Stimulated activated CD4-positive, alpha-beta T cell treated with anti-CD3 and anti-CD28 coated beads, TNF-alpha, amount 100 ng/mL, for 1 hour (primary cell): ENCODE results near the gene PRR29.
"Not testable (repeated sequence)": the region's sequence is repeated elsewhere in the genome, so short reads cannot be mapped to it uniquely, and the experiment has no call there.

Experiments used
- DNase-seq, 3 donors: peaks; one replicate each; pipeline ENCODE4 v3.0.0-alpha.2; 2020; ENCODE audit warnings: low read depth in 3 of 3, low spot score in 1 of 3

The PRR29 gene

DNA sequence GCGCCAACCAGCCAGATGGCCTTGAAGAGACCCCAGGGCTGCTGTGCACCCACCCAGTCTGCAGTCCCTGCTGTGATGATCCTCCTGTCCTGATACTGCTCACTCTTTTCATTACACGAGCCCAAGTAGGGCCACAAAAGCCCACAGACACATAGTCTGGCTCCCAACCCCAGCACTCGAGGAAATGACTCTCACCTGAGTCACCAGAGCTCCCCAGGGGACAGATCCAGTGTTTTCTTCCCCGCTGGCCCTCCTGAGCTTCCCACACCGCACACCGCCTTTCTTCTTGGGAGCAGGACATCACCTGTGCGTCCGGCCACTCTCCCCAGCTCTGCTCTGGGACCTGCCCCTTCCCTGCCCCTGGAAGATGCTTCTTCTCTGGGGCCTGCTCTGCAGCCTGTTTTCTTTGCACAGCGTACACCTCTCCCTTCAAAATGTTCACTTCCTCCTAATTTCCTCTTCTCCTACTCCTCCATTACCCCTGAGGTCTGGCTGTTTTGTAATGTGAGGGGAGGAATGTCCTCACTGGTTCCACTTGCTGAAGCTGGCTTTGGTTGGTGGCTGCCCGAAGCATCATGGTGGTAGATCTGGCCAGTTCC is 23.5 kb upstream of the PRR29 start:
- DNase-seq: no peak

DNA sequence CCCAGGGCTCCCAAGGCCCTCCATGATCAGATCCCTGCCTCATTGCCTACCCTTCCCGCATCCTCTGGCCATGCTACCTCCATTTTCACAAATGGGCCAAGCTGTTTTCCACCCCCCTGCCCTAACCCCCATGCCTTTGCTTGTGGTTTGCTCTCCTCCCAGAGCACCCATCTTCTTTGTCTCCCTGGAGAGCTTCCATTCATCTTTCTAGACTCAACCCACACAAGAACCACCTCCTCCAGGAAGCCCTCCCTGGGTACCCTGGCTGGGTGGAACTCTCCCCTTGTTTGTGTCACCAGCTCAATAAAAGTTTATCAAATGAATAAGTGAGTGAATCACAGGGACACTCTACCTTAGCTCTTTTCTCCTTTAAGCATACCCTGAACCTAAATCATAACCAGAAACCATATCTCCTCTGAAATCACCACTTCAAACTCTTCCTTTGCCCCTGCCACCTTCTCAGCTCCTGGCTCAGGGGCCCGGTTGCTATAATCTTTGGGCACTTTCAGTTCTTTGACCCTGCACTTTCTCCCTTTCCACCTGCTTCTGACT is 22.5 kb upstream of the PRR29 start:
- DNase-seq: no peak

DNA sequence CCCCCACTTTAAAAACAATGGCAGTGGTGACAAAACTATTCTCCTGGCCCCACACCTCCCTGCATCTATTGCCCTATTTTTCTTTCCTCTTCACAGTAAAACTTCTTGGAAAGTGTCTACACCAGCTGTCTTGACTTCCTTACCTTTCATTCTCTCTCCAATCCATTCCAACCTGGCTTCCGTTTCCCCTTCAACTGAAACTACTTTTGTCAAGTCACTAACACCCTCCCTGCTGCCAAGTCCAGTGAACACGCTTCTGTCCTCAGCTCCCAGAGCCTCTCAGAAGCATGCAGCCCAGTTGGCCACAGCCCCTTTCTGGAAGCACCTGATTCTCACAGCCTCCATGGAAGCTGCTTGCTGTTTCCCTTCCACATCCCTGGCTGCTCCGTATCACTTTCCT is 21.4 kb upstream of the PRR29 start:
- DNase-seq: no peak

DNA sequence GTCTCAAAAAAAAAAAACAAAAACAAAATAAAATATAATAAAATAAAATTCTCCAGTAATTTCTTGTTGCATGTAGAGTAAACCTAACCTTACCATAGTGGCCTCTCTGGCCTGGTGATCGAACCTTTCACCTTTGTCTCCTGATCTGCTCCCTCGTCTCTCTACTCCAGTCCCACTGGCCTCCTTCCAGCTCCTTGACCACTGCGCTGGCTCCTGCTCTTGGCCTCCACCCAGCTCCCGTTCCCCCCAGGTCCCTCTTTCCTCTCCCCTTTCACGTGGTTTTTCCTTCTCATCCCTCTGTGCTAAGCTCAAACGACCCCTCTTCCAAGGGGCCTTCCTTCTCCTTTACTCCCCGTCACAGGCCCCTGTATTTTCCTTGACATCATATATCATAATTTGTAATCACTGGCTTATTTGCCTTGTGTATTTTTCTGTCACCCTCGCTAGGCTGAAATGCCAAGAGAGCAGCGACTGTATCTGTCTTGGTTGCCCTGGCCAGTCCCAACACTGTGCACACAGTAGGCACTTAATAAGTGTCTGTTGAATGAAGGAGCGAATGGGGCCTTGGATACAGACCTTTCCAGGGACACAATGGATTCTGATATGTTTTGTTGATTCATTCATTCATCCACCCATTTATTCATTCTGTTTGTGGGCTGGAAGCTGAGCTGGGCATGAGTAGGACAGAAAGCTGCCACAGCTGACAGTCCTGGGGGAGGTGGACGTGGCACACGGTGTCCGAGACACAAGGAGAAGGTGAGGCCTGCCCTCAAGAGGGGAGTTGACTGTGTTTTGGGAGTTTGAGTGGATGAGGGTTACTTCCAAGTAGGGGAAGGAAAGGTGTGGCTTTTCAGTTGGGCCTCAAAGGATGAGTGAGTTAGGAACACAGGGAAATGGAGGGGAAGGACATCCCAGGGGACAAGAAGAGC is 19.6 kb upstream of the PRR29 start:
- no peak for DNase-seq

DNA sequence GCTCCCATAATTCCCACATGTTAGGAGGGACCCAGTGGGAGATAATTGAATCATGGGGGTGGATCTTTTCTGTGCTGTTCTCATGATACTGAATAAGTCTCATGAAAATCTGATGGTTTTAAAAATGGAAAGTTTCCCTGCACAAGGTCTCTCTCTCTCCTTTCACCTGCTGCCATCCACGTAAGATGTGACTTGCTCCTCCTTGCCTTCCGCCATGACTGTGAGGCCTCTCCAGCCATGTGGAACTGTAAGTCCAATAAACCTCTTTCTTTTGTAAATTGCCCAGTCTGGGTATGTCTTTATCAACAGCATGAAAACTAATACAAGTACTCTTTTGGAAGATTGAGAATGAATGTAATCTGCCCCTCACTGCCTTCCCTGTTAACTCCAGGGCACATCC is 15.5 kb upstream of the PRR29 start:
- DNase-seq: not testable (repeated sequence)

DNA sequence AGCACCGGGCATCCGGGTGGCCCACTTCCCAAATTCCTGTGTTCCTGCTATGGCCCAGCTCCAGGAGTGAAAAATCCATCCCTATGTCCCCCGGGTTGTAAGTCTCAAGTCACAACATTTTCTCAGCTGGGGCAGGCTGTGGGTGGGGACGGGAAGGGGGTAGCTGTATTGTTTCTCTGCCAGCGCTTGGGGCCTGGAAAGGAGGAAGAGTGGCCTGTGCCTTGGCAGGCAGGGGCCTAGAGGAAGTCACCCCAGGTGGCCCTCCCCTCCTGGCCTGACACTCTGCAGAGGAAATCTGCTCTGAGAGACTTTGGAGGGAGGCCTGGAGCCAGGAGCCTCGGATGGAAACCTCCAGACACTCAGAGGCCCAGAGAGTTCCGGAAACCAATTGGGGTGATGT is 14.8 kb upstream of the PRR29 start:
- DNase-seq: no peak

DNA sequence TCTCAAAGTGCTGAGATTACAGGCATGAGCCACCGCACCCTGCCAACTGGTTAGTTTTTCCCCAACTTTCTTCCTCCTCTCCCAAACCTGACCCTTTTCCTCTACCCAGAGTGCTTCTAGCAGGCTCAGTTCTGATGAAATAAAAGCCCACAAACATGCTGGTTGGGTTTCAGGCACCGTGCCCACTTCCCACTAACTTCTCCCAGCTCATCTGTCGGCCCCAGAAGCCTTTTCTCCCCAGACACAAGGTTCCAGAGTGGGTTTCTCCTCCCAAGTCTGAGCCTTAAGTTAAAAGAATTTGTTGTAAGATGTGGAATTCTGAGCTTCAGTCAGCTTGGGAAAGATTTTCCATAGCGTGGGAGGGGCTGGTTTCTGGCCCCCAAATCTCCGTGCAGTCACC is 13.9 kb upstream of the PRR29 start:
- no peak for DNase-seq

DNA sequence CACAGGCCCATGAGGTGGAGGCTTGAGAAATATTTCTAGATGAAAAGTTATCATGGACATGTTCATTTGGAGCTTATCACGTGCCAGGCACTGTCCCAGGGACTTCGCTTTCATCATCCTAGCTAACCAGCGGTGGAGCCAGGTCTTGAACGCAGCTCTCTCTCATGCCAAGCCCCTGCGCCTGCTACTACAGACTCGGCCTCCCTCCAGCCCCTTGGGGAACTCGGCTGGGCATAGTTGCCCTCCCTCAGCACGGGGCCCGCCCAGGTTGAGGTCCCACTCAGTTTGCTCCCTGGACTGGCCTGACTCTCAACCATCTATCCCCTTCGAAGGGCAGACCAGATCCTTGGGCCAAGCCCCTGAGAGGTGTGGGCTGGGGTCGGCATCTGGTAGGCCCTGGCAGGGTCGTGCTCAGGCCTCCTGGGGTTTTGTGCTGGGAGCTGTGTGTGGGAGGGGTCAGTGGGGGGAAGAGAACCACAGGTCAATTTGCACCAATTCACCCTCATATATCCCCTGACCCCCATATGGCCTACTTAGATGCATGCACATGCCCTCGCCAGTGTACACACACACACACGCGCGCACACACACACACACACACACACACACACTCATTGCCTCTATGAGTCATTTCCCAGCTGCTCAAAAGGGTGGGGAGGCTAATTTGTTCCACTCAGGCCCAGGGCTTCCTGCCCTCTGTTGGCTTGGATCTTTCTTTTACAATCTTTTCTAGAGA is 13.3 kb upstream of the PRR29 start:
- DNase-seq: peak in 2 of 3 donors; percentile 24 to 31

DNA sequence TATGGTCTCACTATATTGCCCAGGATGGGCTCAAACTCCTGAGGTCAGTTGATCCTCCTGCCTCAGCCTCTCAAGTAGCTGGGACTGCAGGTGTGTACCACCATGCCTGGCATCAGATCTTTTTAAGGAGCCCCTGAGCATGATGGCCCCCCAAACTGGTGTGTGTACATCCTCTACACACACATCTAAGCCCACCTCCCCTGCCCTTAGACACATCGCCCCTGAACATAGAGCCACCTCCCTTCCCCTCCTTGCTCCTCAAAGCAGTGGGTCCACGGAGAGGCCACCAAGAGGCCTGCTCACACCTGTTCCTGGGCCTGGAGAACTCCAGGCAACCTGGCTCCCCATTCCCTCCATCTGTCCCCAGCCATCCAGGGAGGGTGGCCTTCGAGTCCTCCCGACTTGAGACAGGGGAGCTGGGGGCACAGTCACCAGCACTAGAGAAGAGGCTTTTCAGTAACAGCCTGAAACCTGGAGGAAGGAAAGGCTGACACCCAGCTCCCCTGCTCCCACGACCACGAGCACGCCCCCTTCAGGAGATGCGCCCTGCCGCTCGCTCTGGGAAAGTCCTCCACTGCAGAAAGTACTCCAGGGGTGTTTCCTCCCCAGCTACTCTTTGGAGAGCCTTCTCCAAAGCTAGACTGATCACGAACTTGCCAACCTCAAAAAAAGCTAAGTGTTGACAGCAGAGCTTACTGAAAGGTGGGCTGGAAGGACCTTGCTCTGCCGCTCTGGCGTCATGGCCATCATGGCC is 12.6 kb upstream of the PRR29 start:
- no peak for DNase-seq

DNA sequence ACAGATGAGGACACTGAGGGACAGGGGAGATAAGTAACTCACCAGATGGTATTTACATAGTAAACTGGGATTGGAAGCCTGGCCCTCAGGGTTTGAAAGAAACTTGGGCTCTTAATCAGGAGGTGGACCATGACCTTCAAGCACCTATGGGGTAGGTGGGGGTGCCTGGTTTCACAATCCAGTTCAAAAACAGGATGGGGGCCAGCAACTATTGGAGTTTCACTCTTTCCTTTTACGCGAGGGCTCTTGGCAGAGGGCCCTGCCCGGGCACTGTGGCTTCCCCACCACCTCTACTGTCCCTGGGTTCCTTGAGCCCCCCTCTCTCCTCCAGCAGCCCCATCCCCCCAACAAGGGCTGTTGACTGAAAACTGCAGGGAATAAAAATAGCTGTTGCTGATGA is 11.3 kb upstream of the PRR29 start:
- no peak for DNase-seq

DNA sequence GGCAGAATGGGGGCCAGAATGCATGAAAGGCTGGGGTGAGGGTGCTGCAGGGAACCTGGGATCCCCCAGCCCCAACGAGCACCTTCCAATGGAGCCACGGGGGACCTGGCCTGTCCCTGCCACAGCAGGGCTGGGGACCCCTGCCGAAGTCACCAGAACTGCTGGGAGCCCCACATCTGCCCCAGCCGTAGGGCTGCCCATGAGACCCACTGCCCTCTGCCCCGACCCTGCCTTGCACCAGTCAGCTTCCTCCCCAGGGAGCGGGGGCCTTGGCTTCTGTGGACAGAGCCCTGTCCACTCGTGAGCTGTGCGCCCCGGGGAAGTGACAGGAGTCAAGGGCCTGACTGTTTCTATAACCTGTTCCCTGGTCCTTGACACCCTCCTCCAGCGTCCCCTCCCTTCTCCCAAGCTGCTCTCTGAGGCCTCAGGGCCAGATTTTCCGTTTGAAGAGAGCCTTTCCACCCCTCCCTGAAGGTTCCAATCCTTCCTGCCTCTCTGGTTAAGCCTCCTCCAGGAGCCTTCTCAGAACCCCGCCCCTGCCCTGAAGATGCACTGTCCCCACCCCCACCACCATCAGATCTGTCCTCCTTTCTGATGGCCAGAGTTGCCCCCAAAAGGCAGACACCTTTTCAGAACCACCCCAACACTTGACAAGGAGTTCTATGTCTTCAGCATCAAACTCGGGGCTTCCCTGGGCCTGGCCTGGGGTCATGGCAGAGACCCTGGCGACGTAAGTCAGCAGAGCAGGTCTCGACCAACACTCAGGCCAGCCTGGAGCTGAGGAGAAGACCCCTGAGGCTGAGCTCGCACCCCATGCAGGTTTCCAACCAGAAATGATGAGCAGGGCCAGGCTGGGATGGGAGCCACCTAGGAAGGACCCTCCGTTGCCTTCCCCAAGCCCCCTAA is 10.7 kb upstream of the PRR29 start:
- DNase-seq: no peak

DNA sequence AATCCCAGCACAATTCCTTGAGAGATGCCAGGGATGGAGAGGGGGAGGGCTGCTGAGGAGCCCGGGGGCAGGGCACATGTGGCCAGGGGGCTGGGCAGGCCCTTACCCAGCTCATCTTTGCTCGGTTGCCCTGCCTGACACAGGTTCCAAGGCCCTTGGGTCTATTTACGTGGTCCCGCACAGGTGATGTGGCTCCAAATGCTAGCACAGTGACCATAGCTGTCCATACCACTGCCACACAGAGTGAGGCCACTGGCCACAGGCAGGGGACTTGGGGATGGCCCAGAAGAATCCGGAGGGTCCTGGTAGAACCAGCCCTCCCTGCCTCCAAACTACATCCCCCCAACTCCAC is 10.0 kb upstream of the PRR29 start:
- no peak for DNase-seq

DNA sequence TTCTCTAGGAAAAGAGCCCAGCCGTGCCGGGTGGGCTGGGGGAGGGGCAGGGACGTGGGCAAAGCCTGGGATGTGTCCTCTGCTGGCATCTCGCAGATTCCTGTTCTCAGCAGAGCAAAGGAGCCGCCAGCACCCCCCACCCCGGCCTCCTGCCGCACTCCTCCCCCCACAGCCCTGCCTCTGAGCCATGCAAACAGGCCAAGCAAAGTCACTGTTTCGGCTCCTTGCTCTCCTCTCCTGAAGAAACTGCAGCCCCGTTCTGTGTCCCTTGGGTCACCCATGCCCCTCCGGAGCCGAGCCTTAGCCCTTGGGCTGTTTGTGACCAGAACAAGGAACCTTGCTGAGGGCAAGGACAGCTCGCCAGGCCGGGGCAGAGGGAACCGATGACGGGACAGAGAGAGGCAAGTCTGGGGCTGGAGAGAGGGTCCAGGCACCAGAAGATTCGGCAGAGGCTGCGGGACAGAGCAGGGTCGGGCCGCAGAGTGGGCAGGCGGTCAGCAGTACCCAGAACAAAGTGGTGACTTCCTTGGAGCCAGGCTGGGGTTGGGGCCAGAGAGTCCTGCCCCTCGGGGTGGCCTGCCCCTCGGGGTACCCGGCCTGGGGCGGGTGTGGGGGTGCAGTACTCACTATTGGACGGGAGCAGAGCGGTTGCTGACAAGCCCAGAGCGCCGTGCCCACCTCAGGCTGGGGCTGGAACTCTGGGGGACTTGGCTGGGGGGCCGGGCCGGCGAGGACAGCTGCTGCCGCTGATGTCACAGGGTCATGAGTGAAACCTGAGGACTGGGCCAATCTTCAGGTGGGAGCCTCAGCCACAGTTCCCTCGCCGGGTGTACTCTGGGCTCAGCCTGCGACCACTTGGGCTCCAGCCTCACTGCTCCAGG is 9.2 kb upstream of the PRR29 start:
- DNase-seq: no peak

DNA sequence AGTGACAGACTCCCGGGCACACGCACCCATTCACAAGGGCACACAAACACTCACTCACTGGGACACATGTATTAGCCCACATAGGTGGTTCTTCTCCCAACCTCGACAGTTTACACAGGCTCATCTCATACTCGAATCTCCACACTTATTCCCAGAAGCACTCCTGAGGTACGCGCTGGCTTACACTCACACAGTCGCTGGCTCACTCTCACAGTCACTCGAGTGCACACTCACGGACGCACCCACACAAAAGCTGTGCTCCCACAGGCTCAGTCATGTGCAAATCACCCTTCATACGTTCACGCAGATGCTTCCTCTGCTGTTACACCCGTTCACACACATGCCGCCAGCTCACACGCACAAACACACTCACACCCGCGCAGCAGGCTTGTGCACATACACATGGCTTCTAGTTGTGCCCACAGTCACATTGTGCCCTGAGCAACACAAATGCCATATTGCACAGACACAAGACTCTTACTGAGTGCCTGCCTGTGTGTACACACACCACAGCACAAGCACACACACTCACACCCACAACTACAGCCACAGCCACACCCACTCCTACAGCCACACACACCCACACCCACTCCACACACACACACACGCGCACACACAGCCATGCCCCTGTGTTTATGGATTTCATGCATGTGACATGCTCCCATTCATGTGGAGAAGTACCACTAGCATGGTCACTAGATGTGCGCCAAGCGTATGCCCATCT is 8.4 kb upstream of the PRR29 start:
- DNase-seq: no peak

DNA sequence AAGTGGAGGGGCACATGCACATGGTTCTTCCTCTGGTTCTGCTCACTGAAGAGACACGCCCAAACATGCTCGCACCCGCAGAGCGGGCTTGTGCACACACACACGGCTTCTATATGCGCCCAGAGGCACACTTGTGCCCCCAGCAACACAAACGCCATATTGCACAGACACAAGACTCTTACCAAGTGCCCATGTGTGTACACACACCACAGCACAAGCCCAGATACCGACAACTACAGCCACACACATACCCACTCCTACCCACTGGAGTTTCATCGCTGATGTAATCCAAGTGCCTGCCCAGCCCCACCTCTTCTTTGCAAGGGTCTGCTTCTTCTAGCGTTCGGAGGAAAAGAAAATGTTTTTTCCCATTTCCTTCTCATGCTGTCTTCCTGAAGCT is 6.5 kb upstream of the PRR29 start:
- no peak for DNase-seq

DNA sequence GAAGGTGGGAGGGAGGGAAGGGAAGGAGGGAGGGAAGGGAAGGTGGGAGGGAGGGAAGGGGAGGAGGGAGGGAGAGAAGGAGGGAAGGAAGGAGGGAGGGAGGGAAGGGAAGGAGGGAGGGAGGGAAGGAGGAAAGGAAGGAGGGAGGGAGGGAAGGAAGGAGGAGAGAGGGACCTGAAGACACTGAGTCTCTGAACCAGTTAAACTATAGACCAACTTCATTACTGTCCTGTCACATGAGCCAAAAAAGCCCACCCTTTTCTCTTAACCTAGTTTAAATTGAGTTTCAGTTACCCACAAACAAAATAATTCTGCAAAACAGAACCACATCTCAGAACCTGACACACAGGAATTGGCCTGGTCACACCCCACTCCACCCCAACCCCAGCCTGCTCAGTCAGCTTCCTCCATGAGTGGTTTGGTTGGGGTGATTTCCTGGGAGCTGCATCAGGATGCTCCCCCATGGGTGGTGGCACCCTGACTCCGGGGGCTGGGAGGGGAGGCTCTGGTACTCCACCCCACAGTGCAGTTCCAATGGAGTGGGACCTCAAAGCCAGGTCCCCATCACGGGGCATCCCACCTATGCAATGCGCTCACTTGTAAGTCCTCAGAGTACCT is 4.7 kb upstream of the PRR29 start:
- DNase-seq: no peak

DNA sequence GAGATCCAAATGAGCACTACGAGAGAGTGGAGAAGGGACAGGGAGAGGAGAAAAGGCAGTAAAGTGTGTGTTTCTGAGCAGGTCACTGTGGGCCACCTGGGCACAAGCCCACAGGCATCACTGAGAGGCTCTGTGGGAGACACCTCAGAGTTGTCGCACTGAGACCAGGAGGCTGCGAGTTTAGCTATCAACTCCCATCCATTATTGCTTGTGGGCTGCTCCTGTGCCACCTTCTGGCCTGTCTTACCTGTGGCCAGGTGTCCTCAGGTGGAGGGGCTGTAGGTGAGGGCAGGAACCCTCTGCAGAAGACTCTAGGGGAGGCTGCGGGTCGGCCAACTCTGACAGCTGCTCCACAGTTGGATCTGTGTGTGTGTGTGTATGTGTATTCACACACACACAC is 2.5 kb upstream of the PRR29 start:
- DNase-seq: no peak
